Endometrial microvascular endothelial cells (primary cell): Measurements from ENCODE around the gene CIAO2A. TPM values are rescaled to one million over a fixed set of nuclear protein-coding genes. Genes with fewer than 3 reads are reported as not detected.
"Not testable (repeated sequence)": the region's sequence is repeated elsewhere in the genome, so short reads cannot be mapped to it uniquely, and the experiment has no call there.

Source experiments
- in situ Hi-C: cut with HindIII; loops from 2 replicates; pipeline ENCODE4 v1.10.0; 2017; ENCODE audit warnings: low sequenced_read_pairs, low pct_unique_long_range_greater_than_20kb; ENCODE audit errors: inconsistent ontology term
- total RNA-seq: library from RNA; depleted of rRNA; stranded (reverse); fragments of >200 nt; gene quantifications from one replicate; pipeline ENCODE4 v1.2.3, GENCODE V29; 2015; ENCODE audit errors: inconsistent ontology term

The CIAO2A gene, protein sequence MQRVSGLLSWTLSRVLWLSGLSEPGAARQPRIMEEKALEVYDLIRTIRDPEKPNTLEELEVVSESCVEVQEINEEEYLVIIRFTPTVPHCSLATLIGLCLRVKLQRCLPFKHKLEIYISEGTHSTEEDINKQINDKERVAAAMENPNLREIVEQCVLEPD
- 72.7 TPM for total RNA-seq

DNA sequence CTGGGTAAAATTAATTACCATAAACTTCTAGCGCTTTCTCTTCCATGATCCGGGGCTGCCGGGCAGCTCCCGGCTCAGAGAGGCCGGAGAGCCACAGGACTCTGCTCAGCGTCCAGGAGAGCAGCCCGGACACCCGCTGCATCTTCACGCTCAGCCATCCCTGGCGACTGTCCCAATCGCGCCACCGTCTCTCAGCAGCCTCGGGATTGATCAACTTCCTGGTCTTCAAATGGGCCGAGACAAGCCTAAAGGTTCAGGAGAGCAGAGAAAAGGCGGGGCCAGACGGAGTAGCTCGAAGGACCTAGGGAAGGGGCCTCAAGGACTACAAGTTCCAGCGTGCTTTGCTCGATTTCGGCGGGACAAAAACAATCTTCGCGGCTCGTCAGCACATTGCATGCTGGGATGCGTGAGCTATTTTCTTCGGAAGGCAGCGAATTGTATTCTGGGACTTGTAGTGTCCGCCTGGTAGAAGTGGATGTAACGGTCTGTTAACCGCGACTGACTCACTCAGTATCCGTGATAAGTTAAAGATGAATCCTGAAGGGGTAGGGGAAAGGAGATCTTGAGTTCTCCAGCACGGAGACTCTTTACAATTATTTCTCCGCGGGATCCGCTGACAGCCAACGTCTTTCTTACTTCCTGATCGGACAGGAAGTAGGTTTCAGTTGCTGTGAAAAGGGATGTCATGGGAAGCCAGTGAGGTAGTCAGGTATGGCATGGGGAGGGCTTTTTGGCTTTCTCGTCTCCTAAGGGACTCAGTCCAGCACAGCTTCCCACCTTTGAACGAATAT is at the start of gene CIAO2A:
Gene CIAO2A (minus strand): TSS at position 212 of the 791 bp plus-strand sequence. CDS start 70 bp downstream, at position 142.
- in situ Hi-C loops = no loop called here

DNA sequence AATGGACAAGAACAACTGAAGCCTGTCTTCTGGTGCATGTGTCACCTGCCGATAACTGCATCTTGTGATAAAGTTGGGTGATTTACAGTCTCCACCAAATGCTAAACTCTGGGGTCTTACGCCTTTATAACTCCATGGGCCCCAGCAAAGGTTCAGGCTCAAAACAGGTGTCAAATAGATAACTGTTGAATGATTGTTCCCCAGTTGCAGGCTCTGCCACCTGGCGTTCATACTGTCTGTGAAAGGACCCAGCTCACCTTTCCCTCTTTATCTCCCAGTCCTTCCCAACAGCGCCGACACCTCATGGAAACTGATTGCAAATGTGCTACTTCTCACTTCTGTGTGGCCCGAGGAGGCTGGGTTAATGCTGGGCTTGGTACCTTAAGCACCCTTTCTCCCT is 49.6 kb upstream of the CIAO2A start:
- in situ Hi-C loops = no loop called here

DNA sequence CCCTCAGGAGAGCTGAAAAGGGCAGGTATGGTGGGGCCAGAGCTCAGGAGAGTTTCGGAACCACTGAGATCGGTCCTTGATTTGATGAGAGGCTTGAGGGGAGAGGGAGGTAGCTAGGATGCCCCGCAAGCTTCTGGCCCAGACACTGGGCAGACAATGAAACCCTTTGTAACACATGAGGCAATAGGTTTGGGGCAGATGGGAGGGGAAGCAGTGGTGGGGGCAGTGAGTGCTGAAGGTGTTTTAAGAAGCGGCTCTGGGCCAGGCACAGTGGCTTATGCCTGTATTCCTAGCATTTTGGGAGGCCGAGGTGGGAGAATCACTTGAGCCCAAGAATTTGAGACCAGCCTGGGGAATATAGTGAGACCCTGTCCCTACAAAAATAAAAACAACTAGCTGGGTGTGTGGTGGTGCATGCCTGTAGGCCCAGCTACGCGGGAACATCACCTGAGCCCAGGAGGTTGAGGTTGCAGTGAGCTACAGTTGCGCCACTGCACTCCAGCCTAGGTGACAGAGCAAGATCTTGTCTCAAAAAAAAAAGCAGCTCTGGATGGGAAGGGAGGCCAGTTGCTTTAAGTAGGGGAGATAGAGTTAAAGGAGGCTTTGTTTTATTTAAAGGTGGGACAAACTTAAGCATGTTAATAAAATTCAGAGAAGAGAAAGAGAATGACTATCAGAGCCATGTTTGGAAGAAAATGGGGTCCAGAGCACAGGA is 48.3 kb upstream of the CIAO2A start:
- in situ Hi-C loops = no loop called here

DNA sequence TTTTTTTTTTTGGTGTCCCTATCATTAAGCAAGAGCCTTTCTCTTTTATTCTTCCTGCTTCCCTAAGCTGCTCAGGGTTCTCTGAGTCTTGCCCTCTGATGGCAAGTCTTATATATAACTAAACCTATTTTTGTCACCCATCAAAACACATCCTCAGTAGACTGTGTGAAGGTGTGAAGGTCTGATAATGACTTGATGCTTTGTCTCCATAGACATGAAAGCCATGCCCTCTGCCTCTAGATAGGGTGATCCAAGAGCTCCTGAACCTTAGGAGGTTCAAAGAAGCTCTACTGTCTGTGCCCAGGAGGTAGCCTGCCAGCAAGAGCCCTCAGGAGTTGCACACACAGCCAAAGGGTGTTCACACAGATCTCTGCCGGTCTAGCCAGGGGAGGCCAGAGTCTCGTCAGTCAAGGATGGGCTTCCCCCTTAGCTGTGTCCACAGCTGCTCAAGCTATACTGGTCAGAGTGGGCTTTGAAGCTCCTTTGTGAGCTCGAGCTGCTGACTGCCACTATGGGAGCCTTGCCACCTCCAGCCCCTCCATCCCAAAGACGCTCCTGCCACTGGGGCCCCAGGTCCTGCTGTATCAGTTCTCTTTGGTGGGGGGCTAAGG is 44.8 kb upstream of the CIAO2A start:
- in situ Hi-C loops = no loop called here

DNA sequence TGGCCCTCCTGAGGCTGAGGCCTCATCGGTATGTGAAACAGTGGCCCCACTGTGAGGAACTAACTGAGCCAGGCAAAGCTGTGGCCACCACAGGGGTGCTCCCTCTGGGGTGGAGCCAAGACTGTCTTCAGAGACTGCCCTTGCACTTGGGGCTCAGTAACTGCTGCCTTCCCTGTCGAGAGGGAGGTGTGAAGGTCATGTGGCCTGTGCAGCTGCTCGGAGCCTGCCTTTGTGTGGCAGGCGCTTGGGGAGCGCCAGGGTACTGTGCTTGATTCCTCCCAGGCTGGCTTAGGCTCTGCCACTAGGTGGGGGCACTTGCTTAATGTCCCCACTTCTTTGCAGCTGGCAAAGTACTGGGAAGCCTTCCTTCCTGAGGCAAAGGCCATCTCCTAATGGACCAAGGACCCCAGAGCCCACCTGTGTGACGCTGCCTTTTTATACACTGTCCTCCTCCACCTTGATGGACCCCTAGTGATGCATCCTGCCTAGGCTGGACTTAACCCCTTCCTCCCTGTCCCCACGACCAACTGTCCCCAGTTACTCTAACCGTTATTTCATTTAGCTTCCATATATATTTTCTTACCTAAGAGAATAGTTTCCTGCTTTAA is 43.7 kb upstream of the CIAO2A start:
- in situ Hi-C loops = no loop called here

DNA sequence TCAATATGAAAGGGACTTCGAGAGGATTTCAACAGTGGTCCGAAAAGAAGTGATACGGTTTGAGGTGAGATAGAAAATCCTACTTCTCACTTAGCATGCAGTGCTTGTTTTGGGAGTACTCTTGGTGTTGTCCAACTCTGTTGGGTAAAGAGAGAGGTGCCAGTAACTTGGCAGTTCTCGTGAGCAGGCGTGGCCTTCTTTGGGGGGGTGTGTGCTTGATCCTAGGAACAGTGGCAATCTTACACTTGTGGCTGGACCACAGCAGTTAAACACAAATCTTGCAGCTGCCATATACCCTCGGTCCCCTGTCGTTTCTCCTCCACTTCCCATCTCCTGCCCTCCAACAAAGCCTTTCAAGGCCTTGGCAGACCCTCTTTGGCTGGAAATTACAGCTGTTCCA is 42.7 kb upstream of the CIAO2A start:
- in situ Hi-C loops = no loop called here

DNA sequence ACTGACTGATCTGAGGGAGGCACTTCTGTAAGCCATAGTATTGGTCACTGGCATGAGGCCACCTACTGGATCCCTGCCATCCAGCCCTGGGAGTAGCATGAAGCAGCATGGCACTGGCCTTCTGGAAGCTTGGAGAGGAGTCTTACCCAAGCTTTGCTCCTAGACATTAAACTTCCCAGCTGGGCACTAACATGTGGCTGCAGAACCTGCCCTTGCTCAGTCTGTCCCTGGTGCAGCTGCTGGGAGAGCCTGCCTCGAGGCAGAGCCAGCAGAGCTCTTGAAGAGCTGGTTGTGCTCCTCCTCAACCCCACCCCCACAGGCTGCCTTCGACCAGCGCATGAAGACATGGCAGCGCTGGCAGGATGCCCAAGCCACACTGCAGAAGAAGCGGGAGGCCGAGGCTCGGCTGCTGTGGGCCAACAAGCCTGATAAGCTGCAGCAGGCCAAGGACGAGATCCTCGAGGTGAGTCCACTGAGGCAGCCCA is 40.7 kb upstream of the CIAO2A start:
- in situ Hi-C loops = no loop called here

DNA sequence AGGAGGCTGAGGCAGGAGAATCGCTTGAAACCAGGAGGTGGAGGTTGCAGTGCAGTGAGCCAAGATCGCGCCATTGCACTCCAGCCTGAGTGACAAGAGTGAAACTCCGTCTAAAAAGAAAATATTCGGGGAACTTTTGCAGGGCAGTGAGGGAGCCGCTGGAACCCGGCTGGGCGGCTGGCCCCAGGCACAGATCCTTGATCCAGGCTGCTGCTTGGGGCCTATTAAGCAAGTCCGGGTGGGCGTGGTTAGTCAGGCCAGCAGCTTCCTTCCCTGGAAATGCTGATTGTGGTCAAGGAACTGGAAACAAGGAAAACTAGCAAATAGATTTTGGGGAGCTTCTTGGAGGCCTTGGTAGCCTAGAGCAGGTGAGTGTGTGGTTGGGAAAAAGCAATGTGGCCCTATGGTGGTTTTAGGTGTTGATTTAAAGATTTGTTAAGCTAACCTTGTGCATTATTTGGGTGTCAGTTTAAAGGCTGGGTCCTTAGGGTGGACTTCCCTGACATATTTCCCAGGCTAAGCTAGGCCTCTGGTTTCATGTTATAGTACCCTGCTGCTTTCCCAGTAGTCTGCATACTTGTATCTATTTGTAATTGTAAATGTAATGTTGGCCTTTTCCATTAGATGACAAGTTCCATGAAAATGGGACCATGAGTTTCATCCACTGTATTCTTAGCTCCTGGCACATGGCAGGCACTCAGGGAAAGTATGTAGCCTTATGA is 40.1 kb upstream of the CIAO2A start:
- in situ Hi-C loops = no loop called here

DNA sequence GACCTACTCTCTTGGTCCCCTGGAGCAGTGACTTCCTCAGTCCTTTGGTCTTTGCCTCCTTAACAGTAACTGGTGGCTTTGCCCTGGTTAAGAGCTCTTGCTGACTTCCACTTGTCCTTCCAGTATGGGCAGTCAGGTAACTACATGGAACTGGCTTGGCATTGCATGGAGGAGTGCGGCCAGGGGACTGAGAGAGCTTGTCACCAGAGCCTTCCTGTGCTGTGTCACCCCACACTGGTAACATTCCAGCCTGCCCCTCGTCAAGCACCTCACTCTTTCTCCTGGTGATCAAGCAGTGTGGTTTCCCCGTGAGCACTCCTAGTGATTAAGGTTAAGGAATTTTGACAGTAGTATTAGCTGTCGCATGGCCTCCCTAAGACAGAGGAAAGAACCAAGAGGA is 38.6 kb upstream of the CIAO2A start:
- in situ Hi-C loops = no loop called here

DNA sequence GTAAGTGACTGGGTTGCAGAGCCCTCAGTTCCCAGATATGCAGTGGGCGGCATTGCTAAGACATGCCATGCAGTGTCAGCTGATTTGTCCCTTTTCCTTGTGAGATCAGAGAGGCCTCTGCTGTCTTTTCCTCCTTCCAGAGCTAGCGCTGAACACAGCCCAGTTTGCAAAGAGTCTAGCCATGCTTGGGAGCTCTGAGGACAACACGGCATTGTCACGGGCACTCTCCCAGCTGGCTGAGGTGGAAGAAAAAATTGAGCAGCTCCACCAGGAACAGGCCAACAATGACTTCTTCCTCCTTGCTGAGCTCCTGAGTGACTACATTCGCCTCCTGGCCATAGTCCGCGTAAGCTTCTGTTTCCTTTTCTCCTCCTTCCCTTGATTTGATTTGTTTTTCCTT is 37.9 kb upstream of the CIAO2A start:
- in situ Hi-C loops = no loop called here

DNA sequence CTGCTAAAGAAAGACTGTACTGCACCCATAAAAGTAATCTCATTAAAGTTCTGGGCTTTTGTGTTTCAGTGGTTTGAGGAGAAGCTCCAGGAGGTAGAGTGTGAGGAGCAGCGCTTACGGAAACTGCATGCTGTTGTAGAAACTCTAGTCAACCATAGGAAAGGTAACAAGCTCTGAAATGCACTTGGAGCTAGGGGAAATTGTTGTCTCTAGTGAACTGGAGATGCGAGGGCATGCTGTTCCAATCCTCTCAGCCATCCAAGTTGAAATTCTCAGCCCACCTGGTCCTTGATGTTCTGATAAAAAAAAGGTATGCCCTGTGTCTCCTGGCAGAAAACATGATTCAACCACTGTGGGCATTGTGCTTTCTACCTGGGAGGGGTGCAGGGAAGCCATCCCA is 36.5 kb upstream of the CIAO2A start:
- in situ Hi-C loops = no loop called here

DNA sequence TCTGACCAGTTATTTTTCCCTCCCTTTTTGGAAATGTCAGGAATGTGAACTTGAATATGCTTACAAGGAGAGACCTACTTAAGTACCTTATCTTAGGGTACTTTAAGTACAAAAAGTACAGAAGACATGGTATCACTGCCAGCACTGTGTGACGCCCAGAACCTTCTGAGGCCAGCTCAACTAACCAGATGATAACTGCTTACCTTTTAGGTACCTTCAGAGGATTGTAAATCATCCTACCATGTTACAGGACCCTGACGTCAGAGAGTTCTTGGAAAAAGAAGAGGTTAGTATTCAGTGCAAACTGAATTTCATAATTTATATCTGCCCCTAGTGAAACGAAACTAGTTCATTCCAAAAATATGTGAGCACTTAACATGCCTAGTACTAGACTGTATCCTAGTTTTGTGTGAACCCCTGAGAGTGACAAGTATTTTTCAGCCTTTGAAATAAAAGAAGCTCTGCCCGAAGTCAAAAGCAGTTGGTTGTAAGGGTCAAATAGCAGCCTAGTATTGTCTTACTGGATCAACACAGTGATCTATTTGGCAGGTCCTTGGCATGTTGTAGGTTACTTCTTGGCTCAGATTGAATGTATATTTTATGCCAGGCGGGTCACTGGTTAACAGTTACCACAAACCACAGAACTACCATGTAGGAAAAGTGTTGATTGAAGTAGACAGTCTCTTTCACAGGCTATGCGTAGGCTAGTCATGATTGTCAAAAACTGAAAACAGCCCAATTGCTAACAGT is 34.1 kb upstream of the CIAO2A start:
- in situ Hi-C loops = no loop called here

DNA sequence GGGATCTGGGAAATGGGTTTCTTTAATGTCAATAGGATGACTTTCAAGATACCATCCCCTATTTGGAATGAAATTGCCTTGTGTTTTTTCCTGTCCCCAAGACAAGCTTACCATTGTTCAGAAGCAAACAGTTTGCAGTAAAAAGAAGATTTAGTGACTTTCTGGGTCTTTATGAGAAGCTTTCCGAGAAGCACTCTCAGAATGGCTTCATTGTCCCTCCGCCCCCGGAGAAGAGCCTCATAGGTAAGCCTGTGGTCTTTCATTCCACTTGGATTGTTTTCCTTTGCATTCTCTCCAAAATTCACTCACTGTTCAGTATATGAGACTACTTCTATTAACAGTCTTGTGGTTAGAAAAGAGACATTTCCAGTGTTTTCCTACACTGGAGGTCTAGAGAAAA is 32.3 kb upstream of the CIAO2A start:
- in situ Hi-C loops = no loop called here

DNA sequence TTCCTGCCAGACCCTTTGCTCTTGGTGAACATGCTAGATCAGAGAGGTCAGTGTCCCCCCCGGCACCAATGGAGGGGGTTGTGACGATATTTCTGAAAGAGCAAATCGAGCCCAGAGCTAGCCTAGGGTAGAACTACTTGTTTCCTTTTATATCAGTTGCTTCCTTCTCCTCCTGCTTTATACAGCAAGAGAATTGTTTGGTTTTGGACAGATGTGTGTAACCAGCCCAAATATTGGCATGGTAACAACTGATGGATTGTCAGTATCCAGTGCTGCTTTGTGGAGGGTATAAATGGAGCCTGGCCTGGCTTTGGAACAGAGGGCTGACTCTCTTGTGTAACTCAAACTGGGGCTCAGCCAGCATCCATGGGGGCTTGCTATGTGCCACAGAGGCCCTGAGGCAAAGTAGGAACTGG is 29.3 kb upstream of the CIAO2A start:
- in situ Hi-C loops = no loop called here

DNA sequence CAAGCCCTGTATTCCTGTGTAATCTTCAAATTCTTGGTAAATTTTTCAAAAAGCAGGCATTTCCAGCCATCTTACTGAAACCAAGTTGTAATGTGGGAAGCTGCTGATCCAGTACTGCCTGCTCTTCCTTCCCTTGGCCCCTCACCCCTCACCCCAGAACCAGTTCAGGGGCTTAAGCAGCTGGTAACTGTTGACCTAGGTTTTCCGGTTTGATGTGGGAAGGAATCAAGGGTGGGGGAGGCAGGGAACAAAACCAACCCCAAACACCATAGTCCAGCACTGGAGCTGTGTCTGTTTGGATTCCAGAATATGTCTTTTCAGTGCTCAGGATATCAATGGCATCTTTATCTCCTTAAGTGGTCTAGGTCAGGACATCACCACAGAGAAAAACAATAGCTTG is 28.8 kb upstream of the CIAO2A start:
- in situ Hi-C loops = no loop called here

DNA sequence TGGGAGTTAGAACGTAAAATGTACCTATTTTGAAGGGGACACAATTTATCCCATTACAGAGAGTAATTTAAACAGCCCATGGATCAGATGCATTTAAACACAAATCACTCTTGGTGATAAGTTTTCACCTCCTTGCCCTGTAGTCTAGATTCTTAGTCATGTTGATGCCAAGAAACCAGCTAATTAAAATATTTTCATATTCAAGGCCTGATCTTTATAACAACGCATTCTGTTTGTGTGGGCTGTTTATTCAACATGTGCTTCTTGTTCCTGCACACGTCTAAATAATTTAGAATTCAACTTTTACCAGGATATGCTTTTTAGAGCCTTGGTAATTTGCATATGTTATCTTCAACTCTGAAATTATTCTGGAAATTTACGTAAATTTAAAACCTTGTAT is 28.0 kb upstream of the CIAO2A start:
- in situ Hi-C loops = no loop called here

DNA sequence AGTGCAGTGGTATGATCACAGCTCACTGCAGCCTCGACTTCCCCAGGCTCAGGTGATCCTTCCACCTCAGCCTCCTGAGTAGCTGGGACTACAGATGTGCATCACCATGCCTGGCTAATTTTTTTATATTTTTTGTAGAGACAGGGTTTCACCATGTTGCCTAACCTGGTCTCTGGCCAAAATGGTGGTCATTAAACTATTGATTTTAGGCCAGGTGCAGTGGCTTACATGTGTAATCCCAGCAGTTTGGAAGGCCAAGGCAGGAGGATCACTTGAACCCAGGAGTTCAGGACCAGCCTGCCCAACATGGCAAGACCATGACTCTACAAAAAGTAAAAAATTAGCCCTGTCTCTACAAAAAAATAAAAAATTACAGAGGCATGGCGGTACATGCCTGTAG is 26.7 kb upstream of the CIAO2A start:
- in situ Hi-C loops = not testable (repeated sequence)
